ENCODE data around the gene BFSP2. TPM values are rescaled to one million over a fixed set of nuclear protein-coding genes. Genes with fewer than 3 reads are reported as not detected.

BFSP2 gene
- total RNA-seq, 1 experiment from 2014 or later = not detected

DNA sequence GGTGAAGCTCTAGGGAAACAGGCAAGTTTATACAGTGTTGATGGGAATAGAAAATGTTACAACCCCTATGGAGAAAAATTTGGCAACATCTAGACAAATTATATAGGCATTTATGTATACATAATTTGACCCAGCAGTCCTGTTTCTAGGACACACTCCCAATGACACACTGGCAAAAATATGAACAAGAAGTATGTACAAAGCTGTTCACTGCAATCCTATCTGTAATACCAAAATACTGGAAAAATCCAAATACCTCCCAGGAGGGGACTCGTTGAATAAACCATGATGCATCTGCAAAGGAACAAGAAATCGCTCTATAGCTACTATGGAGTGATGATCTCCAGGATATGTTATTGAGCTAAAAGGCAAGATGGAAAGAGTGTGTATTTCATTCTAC is 8.5 kb downstream of the BFSP2 start:
- DNase-seq (ENCODE audit: low read depth, low spot score) = no peak
- in situ Hi-C loops (cut with HindIII; ENCODE audit: low pct_unique_long_range_greater_than_20kb, low sequenced_read_pairs) = no loop called here

DNA sequence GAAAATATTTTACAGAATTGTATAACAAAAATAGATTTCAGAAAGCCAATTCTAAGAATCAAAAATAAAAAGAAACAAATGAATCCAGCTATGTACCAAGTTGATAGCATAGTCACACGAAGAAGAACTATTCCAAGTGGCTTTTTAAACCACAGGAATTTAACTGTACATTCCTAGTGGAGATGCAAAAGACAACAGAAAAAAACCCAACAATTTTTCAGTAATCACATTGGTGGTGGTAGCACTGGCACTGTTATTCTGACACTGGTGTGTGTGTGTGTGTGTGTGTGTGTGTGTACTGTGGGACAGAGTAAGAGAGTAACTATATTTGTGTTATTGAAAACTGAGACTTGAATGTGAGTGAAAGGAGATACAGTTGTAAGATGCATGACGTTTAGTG is 9.1 kb downstream of the BFSP2 start:
- no peak for DNase-seq (ENCODE audit: low read depth, low spot score)
- in situ Hi-C loops (cut with HindIII; ENCODE audit: low pct_unique_long_range_greater_than_20kb, low sequenced_read_pairs) = no loop called here

GRCh38 chr3:133410191-133410892 is 10.5 kb downstream of the BFSP2 start:
- in situ Hi-C loops (cut with HindIII; ENCODE audit: low pct_unique_long_range_greater_than_20kb, low sequenced_read_pairs) = no loop called here
- DNase-seq (ENCODE audit: low read depth, low spot score) = no peak

- in situ Hi-C loops (cut with HindIII; ENCODE audit: low pct_unique_long_range_greater_than_20kb, low sequenced_read_pairs) = no loop called here
- DNase-seq (ENCODE audit: low read depth, low spot score) = no peak
These were observed 12.6 kb downstream of the BFSP2 start for GRCh38 chr3:133412183-133413132.

GRCh38 chr3:133413161-133414020 is 13.5 kb downstream of the BFSP2 start:
- in situ Hi-C loops (cut with HindIII; ENCODE audit: low pct_unique_long_range_greater_than_20kb, low sequenced_read_pairs) = no loop called here
- DNase-seq (ENCODE audit: low read depth, low spot score) = peak; percentile 78

DNA sequence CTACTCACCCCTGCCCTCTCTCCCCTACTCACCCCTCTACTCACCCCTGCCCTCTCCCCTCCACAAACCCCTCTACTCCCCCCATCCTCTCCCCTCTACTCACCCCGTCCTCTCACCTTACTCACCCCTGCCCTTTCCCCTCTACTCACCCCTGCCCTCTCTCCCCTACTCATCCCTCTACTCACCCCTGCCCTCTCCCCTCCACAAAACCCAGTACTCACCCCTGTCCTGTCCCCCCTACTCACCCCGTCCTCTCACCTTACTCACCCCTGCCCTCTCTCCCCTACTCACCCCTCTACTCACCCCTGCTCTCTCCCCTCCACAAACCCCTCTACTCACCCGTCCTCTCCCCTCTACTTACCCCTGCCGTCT is 14.2 kb downstream of the BFSP2 start:
- no peak for DNase-seq (ENCODE audit: low read depth, low spot score)
- in situ Hi-C loops (cut with HindIII; ENCODE audit: low pct_unique_long_range_greater_than_20kb, low sequenced_read_pairs) = no loop called here

- in situ Hi-C loops (cut with HindIII; ENCODE audit: low pct_unique_long_range_greater_than_20kb, low sequenced_read_pairs) = no loop called here
- no peak for DNase-seq (ENCODE audit: low read depth, low spot score)
These were observed 18.5 kb downstream of the BFSP2 start for GRCh38 chr3:133418361-133418760.

- no peak for DNase-seq (ENCODE audit: low read depth, low spot score)
- in situ Hi-C loops (cut with HindIII; ENCODE audit: low pct_unique_long_range_greater_than_20kb, low sequenced_read_pairs) = no loop called here
These were observed 19.5 kb downstream of the BFSP2 start for GRCh38 chr3:133419151-133419909.

- in situ Hi-C loops (cut with HindIII; ENCODE audit: low pct_unique_long_range_greater_than_20kb, low sequenced_read_pairs) = no loop called here
- DNase-seq (ENCODE audit: low read depth, low spot score) = peak; percentile 55
These were observed 25.3 kb downstream of the BFSP2 start for GRCh38 chr3:133424937-133425869.

GRCh38 chr3:133425898-133426297 is 26.0 kb downstream of the BFSP2 start:
- no peak for DNase-seq (ENCODE audit: low read depth, low spot score)
- in situ Hi-C loops (cut with HindIII; ENCODE audit: low pct_unique_long_range_greater_than_20kb, low sequenced_read_pairs) = no loop called here

GRCh38 chr3:133426721-133427120 is 26.9 kb downstream of the BFSP2 start:
- DNase-seq (ENCODE audit: low read depth, low spot score) = no peak
- in situ Hi-C loops (cut with HindIII; ENCODE audit: low pct_unique_long_range_greater_than_20kb, low sequenced_read_pairs) = no loop called here

- DNase-seq (ENCODE audit: low read depth, low spot score) = no peak
- in situ Hi-C loops (cut with HindIII; ENCODE audit: low pct_unique_long_range_greater_than_20kb, low sequenced_read_pairs) = no loop called here
These were observed 28.7 kb downstream of the BFSP2 start for GRCh38 chr3:133428552-133428951.

GRCh38 chr3:133429063-133429462 is 29.2 kb downstream of the BFSP2 start:
- no peak for DNase-seq (ENCODE audit: low read depth, low spot score)
- in situ Hi-C loops (cut with HindIII; ENCODE audit: low pct_unique_long_range_greater_than_20kb, low sequenced_read_pairs) = no loop called here

DNA sequence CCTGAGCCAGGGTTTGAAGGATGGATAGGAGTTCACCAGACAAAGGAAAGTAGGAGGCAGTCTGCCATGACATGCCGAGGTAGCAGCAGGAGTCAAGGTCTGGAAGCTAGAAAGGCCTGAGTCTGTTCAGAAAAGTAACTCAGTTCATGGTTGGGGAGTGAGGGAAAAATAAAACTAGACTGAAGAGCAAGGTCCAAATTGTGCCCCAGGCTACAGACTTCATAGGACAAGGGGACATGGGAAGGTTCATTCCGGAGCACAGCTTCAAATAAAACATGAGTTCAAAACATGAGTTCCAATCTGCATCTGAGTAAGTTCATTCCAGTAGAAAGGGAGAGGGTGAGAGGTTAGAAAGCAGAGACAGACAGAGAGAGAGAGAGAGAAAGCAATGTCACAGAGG is 39.7 kb downstream of the BFSP2 start:
- in situ Hi-C loops (cut with HindIII; ENCODE audit: low pct_unique_long_range_greater_than_20kb, low sequenced_read_pairs) = no loop called here
- DNase-seq (ENCODE audit: low read depth, low spot score) = no peak

DNA sequence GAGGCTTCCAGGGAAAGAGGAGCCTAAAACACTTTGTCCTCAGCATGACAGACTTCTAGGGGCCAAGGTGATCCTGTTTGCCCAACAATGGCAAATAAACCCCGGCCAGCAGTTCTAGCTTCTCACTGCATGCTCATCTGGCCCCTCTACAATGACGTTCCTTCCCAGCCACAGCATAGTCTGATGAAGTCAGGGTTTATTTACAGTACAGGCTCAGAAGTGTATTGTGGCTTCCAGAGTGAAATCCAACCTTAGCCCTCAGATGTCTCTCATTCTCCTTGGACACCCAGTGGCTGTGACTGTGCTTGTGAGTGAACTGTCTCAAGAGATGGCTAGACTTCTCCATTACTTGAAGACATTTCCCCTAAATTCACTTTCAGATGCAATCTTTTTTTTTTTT is 40.8 kb downstream of the BFSP2 start:
- no peak for DNase-seq (ENCODE audit: low read depth, low spot score)
- in situ Hi-C loops (cut with HindIII; ENCODE audit: low pct_unique_long_range_greater_than_20kb, low sequenced_read_pairs) = no loop called here

DNA sequence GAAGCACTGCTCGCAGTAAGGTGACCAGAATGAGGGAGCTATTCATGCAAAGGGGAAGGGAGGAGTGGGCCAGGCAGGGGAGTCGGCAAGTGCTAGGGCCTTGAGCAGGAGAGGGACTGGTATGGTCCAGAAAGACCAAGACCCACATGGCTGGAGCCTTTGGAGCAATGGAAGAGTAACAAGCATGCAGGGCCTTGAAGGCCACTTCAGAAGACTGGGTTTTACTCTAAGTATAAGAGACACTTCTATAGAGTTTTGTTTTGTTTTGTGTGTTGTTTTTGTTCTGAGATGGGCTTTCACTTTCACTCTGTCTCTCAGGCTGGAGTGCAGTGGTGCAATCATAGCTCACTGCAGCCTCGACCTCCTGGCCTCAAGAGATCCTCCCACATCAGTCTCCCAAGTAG is 42.0 kb downstream of the BFSP2 start:
- in situ Hi-C loops (cut with HindIII; ENCODE audit: low pct_unique_long_range_greater_than_20kb, low sequenced_read_pairs) = no loop called here
- DNase-seq (ENCODE audit: low read depth, low spot score) = no peak

Measured in SK-MEL-5 (cell line).